ENCODE results near the gene TUSC2.

- TF ChIP-seq CTCF (IDR thresholded peaks at IDR 0.05; ENCODE audit: control extremely low read depth in 1 of 3, insufficient read depth in 1 of 3, low read depth in 1 of 3, low read length in 3 of 3): peak in 2 of 3 experiments; percentile 39 to 41; a peak in 3 of 4 replicates
- TF ChIP-seq POLR2A (IDR thresholded peaks at IDR 0.05; ENCODE audit: control extremely low read depth in 1 of 2, low read depth in 2 of 2, low read length in 2 of 2): no peak; a peak in 1 of 3 replicates
- no peak for TF ChIP-seq SP1 (IDR thresholded peaks at IDR 0.05; ENCODE audit: low read depth, low read length)
- TF ChIP-seq ZNF274 (IDR thresholded peaks at IDR 0.05; ENCODE audit: borderline replicate concordance, extremely low read depth, low read length): no peak
- TF ChIP-seq MAX (IDR thresholded peaks at IDR 0.05): peak; percentile 57
Measured at GRCh38 chr3:50303013-50303815, 24.8 kb downstream of the TUSC2 start, which contains the start of gene HYAL1.
